HG03565 (cell line): ENCODE measurements around the gene SPDYE18.
"Not testable (repeated sequence)": the region's sequence is repeated elsewhere in the genome, so short reads cannot be mapped to it uniquely, and the experiment has no call there.

Experiments used
- ATAC-seq: cut with Tn5 transposase; IDR thresholded peaks from one replicate; pipeline ENCODE4 v1.9.1; 2021; ENCODE audit warnings: mild to moderate bottlenecking, moderate library complexity; ENCODE audit not compliant: unreplicated experiment

The SPDYE18 gene, protein sequence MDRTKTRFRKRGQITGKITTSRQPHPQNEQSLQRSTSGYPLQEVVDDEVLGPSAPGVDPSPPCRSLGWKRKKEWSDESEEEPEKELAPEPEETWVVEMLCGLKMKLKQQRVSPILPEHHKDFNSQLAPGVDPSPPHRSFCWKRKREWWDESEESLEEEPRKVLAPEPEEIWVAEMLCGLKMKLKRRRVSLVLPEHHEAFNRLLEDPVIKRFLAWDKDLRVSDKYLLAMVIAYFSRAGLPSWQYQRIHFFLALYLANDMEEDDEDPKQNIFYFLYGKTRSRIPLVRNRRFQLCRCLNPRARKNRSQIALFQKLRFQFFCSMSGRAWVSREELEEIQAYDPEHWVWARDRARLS

DNA sequence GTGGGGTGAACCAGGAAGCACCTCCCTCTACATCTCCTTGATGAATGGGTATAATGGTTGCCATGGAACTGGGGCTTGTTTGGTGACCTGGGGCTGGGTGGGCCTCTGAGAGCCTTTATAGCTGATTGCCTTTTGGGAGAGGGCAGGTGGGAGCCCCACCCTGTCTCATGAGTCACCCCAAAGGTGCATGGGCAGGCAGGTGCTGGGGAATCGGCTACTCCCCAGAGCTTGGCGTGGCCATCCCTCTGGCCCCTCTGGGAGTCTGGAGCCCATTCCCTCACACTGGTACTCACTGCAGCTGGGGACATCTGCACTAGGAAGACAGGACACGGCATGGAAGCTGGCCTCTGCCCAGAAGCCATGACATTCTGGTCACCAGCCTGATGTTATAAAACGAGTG is at the start of gene SPDYE18:
Gene SPDYE18, minus strand, starts transcription at position 2 of the 400 bp plus-strand sequence. CDS start 2,046 bp downstream, outside the sequence.
- not testable (repeated sequence) for ATAC-seq

GRCh38 chr7:77108362-77108761 is 46.0 kb upstream of the SPDYE18 start:
- not testable (repeated sequence) for ATAC-seq

- ATAC-seq = not testable (repeated sequence)
Observed at GRCh38 chr7:77107659-77108058, 45.3 kb upstream of the SPDYE18 start.

DNA sequence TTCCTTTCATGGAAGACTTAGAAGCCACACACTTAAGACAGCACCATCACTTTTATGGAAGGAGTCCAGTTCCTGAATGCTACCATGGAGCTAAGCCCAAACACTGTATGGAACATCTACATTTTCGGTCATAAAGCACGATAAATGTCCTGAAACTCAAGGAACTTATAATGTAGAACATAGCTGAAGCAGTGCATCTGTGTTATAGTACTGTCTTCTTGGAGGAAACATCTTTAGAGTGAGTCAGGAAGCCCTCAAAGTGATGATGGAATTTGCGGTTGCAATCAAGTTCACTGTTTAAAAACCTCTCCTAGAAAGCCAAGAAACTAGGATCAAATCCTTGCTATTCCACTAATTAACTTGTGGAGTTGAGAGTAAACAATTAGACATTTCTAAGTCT is 43.5 kb upstream of the SPDYE18 start:
- ATAC-seq = not testable (repeated sequence)

GRCh38 chr7:77102671-77103070 is 40.3 kb upstream of the SPDYE18 start:
- not testable (repeated sequence) for ATAC-seq

DNA sequence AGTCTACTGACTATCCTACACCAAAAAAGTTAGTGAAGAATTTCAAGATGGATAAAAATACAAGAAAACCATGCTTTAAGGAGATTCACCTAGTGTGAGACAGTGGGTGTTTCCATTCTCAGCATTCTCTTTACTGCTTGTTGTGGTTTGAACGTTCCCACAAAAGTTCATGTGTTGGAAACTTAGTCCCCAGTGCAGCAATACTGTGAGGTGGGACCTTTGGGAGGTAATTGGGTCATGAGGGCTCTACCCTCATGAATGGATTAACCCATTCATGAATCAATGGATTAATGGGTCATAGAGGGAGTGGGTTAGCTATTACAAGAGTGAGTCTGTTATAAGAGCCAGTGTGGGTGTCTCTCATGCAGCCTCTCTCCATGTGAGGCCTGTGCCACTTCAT is 38.8 kb upstream of the SPDYE18 start:
- ATAC-seq = not testable (repeated sequence)

DNA sequence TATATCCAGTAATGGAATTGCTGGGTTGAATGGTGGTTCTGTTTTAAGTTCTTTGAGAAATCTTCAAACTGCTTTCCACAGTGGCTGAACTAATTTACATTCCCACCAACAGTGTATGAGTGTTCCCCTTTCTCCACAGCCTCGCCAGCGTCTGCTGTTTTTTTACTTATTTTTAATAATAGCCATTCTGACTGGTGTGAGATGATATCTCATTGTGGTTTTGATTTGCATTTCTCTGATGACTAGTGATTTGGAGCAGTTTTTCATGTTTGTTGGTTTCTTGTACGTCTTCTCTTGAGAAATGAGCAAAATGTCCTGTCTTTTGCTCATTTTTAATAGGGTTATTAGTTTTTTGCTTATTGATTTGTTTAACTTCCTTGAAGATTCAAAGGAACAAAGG is 38.1 kb upstream of the SPDYE18 start:
- ATAC-seq = not testable (repeated sequence)

DNA sequence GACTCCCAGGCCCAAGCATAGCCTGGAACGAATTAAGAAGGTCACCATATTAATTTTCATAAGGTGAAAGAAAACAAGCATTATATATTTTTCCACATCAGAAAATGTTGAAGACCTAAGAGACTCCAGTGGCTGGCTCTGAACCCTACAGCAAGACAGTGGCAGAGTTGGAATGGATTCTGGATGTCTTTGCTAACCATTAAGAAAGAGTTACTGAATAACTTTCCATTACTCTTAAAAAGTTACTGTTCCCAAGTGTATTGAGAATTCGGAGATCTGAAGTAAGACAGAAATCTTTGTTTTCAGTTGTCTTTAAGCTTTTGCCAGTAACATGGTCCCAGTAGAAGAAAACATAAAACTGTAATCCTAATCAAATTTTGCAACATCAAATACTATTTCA is 29.9 kb upstream of the SPDYE18 start:
- ATAC-seq = not testable (repeated sequence)

GRCh38 chr7:77082192-77082591 is 19.8 kb upstream of the SPDYE18 start:
- ATAC-seq = not testable (repeated sequence)

DNA sequence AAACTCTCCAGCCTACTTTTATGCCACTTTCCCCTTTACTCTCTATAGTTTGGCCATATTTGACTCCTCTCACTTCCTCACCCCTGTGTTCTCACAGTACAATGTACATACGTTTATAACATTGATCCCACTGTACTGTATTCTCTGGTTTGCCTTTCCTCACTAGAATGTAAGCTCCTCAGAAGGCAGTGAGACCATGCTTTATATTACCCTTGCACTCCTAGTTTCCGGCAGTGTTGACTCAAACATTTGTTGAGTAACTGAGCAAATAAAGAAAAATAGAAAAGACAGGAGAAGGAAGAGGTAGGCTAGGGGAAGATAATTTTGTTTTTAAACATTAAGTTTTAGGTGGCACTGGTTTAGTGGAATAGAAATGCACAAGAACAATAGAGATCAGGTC is 17.9 kb upstream of the SPDYE18 start:
- ATAC-seq = not testable (repeated sequence)

DNA sequence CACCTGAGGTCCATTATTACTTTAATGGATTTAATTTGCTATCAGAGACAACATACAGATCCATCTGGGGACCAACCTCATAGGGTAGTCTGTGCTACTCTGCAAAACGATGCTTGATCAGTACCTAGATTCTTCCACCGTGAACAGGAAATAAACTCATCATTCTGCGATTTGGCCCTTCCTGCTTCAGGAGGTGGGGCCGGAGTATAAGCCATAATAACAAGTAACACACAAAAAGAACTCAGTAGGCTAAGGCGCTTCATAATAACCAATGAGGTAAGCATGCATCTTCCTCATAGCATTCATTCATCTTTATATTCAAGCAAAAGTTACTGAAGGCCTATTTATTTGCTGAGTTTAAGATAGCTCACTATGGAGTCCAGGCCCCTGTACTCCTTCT is 17.3 kb upstream of the SPDYE18 start:
- not testable (repeated sequence) for ATAC-seq

DNA sequence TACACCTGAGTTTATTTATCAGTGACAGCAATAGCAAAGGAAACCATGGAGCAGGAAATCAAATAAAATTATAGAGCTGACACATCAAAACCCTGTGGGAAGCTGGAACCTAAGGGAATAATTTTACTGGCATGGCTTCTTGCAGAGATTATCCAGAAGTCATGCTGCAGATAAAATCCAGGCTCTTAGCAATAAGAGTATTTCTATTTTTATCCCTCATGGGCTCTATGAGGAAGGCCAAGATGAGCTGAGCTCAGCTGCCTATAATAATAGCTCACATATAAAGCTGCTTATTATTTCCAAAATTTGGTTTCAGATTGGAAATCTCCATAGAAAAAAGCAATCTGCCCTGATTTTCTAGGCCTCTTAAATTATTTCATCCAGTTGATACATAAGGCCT is 16.8 kb upstream of the SPDYE18 start:
- ATAC-seq = not testable (repeated sequence)

GRCh38 chr7:77077060-77077459 is 14.7 kb upstream of the SPDYE18 start:
- ATAC-seq = not testable (repeated sequence)

- not testable (repeated sequence) for ATAC-seq
Observed at GRCh38 chr7:77074786-77075396, 12.5 kb upstream of the SPDYE18 start.

GRCh38 chr7:77071108-77071507 is 8.8 kb upstream of the SPDYE18 start:
- not testable (repeated sequence) for ATAC-seq

DNA sequence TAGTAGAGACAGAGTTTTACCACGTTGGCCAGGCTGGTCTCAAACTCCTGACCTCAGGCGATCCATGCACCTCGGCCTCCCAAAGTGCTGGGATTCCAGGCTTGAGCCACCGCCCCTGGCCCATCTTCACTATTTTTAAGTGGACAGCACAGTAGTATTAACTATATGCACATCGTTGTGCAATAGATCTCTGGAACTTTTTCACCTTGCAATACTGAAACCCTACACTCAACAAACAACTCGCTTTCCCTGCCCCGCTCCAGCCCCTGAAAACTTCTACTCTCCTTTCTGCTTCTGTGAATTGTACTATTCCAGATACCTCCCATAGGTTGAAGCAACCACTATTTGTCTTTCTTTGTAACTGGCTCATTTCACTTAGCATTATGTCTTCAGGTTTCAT is 3.5 kb upstream of the SPDYE18 start:
- not testable (repeated sequence) for ATAC-seq

GRCh38 chr7:77063732-77064131 is 1.4 kb upstream of the SPDYE18 start:
- not testable (repeated sequence) for ATAC-seq

DNA sequence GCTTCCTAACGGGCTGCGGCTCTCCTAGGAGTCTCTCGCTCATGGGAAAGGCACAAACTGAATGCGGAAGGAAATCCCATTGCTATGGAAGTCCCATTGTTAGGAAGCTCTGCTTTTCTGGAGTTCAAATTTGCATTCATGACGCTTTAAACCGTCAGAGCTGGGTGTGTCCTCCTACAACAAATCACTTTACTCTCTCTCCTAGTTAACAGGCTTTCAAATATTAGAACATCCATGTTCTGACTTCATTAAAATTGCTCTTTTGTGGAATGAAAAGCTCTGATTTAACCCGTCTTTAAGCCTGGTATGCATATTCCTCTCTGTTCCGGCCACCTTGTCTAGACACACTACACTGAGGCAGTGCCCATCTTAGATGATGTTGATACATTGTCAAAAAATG is 30.1 kb downstream of the SPDYE18 start, which contains the start of gene SPDYE17:
Gene SPDYE17, minus strand, starts transcription at position 101 of the 400 bp plus-strand sequence. CDS start 1,791 bp downstream, outside the sequence.
- ATAC-seq = not testable (repeated sequence)

GRCh38 chr7:77026349-77026748 is 36.0 kb downstream of the SPDYE18 start:
- not testable (repeated sequence) for ATAC-seq

- ATAC-seq = not testable (repeated sequence)
Observed at GRCh38 chr7:77010074-77010680, 52.2 kb downstream of the SPDYE18 start.

DNA sequence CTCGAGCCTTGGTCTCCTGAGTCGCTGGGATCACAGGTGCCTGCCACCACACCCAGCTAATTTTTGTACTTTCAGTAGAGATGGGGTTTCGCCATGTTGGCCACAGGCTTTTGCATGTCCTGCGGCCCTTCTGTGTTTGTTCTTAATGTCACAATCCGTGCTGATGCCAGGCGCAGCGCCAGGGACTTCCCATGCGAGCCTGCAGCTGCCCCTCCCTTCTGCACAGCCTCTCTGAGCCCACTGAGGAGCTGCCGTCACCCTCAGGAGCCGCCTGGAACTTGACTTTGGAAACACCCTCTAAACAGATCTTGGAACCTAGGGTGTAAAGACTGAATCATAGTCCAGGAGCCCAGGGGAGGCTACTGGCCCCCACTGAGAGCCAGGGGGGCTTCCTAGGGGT is 54.4 kb downstream of the SPDYE18 start:
- not testable (repeated sequence) for ATAC-seq
